IMR-90 (cell line): Measurements from ENCODE around the gene MYH13. TPM values are rescaled to one million over a fixed set of nuclear protein-coding genes. Genes with fewer than 3 reads are reported as not detected.

Experiments used
- ATAC-seq: fragments of 200-7000 bp; cut with Tn5 transposase; 2 replicates; pipeline ENCODE4 v1.9.1; 2020; ENCODE audit warnings: low read depth, mild to moderate bottlenecking, moderate library complexity
- BruUV-seq: library from RNA; stranded (reverse); fragments of 400-500 nt; replicated peaks from 2 replicates; lab custom pipeline; 2021; lab: Mats Ljungman, UMichigan
- CTCF ChIA-PET: fragments of 300-600 bp; formaldehyde crosslinking; extraction: SDS; loops from one replicate; lab custom pipeline; 2021; ENCODE audit warnings: antibody characterized with exemption; lab: Yijun Ruan, JAX
- POLR2A ChIA-PET: fragments of 300-600 bp; sonication (Branson Sonifier 250); formaldehyde crosslinking; loops from one replicate; lab custom pipeline; 2022; ENCODE audit warnings: antibody characterized with exemption; ENCODE audit not compliant: unreplicated experiment; lab: Charles Lee
- DNase-seq: peaks from one replicate; pipeline ENCODE4 v3.0.0; 2013
- H2AFZ ChIP-seq: replicated peaks from 2 replicates; pipeline ENCODE3; 2013; ENCODE audit warnings: low read length, mild to moderate bottlenecking; ENCODE audit not compliant: poor library complexity
- H2AK5ac ChIP-seq: 2 replicates; pipeline ENCODE4 v1.6.1; 2013; ENCODE audit warnings: low read depth, low read length, inconsistent platforms
- H2AK9ac ChIP-seq: replicated peaks from 2 replicates; pipeline ENCODE3; 2013; ENCODE audit warnings: mild to moderate bottlenecking, low read depth, low read length, moderate library complexity; ENCODE audit not compliant: poor library complexity
- H2BK120ac ChIP-seq: 2 replicates; pipeline ENCODE4 v1.6.1; 2013; ENCODE audit warnings: low read depth, low read length, inconsistent platforms
- H2BK15ac ChIP-seq: 3 replicates; pipeline ENCODE4 v1.6.1; 2013; ENCODE audit warnings: low read depth, low read length, inconsistent platforms
- H2BK20ac ChIP-seq: 2 replicates; pipeline ENCODE4 v1.6.1; 2013; ENCODE audit warnings: low read depth, mild to moderate bottlenecking, inconsistent platforms, low read length, moderate library complexity
- H2BK5ac ChIP-seq: 2 replicates; pipeline ENCODE4 v1.6.1; 2013; ENCODE audit warnings: mild to moderate bottlenecking, low read depth, low read length, inconsistent platforms; ENCODE audit not compliant: poor library complexity, severe bottlenecking
- H3K14ac ChIP-seq: replicated peaks from 2 replicates; pipeline ENCODE4 v1.6.1; 2013; ENCODE audit warnings: low read depth, low read length, inconsistent platforms
- H3K18ac ChIP-seq: 2 replicates; pipeline ENCODE4 v1.6.1; 2013; ENCODE audit warnings: low read depth, low read length, control low read depth
- H3K23ac ChIP-seq: 2 replicates; pipeline ENCODE4 v1.6.1; 2013; ENCODE audit warnings: low read depth, low read length, inconsistent platforms
- H3K27ac ChIP-seq: 2 replicates; pipeline ENCODE4 v1.5.1; 2013; ENCODE audit warnings: mild to moderate bottlenecking, control low read depth, low read length; ENCODE audit not compliant: insufficient read depth
- H3K27me3 ChIP-seq: 2 replicates; pipeline ENCODE4 v1.6.1; 2013; ENCODE audit warnings: low read length; ENCODE audit not compliant: control insufficient read depth, insufficient read depth
- H3K36me3 ChIP-seq: 2 replicates; pipeline ENCODE4 v1.6.1; 2013; ENCODE audit warnings: low read length, mixed read lengths; ENCODE audit not compliant: control insufficient read depth, insufficient read depth
- H3K4ac ChIP-seq: 2 replicates; pipeline ENCODE4 v1.6.1; 2013; ENCODE audit warnings: low read depth, low read length, inconsistent platforms
- H3K4me1 ChIP-seq: 2 replicates; pipeline ENCODE4 v1.6.1; 2013; ENCODE audit warnings: low read length, mixed read lengths; ENCODE audit not compliant: control insufficient read depth, insufficient read depth
- H3K4me2 ChIP-seq: 2 replicates; pipeline ENCODE4 v1.6.1; 2013; ENCODE audit warnings: low read depth, mild to moderate bottlenecking, control low read depth, low read length, moderate library complexity
- H3K4me3 ChIP-seq: 2 replicates; pipeline ENCODE4 v1.5.1; 2013; ENCODE audit warnings: low read depth, mild to moderate bottlenecking, control low read depth, low read length, moderate library complexity; ENCODE audit not compliant: insufficient read depth
- H3K56ac ChIP-seq: 2 replicates; pipeline ENCODE4 v1.6.1; 2013; ENCODE audit warnings: low read length, inconsistent platforms; ENCODE audit not compliant: insufficient read depth; ENCODE audit errors: extremely low read depth
- H3K79me1 ChIP-seq, 2 experiments: 2 replicates each; pipeline ENCODE4 v1.6.1; 2013; ENCODE audit warnings: low read length in 2 of 2, inconsistent platforms in 1 of 2, low read depth in 1 of 2
- H3K9ac ChIP-seq: 2 replicates; pipeline ENCODE4 v1.6.1; 2013; ENCODE audit warnings: low read depth, low read length, control low read depth
- H3K9me1 ChIP-seq: 2 replicates; pipeline ENCODE4 v1.6.1; 2013; ENCODE audit warnings: low read length, inconsistent platforms; ENCODE audit not compliant: insufficient read depth
- H3K9me3 ChIP-seq: 2 replicates; pipeline ENCODE4 v1.6.1; 2013; ENCODE audit warnings: low read length; ENCODE audit not compliant: control insufficient read depth, insufficient read depth
- H4K20me1 ChIP-seq: 2 replicates; pipeline ENCODE4 v1.6.1; 2013; ENCODE audit warnings: low read length, inconsistent platforms; ENCODE audit not compliant: insufficient read depth
- H4K5ac ChIP-seq: 2 replicates; pipeline ENCODE4 v1.6.1; 2013; ENCODE audit warnings: mild to moderate bottlenecking, low read depth, low read length, control low read depth
- H4K8ac ChIP-seq, 2 experiments: 2 replicates each; pipeline ENCODE4 v1.6.1; 2013; ENCODE audit warnings: low read depth in 2 of 2, low read length in 2 of 2, control low read depth in 1 of 2, inconsistent platforms in 1 of 2
- H4K91ac ChIP-seq: 2 replicates; pipeline ENCODE4 v1.6.1; 2013; ENCODE audit warnings: low read depth, low read length, inconsistent platforms; ENCODE audit not compliant: insufficient read depth
- BHLHE40 ChIP-seq: fragments of 150-350 bp; IDR thresholded peaks from 2 replicates; pipeline ENCODE4 v1.6.1; 2016; ENCODE audit warnings: mild to moderate bottlenecking, low read depth, low read length
- CEBPB ChIP-seq: IDR thresholded peaks from 2 replicates; pipeline ENCODE4 v1.6.1; 2012; ENCODE audit warnings: low read depth, low read length, improper control_type of control experiment
- CHD1 ChIP-seq: IDR thresholded peaks from 2 replicates; pipeline ENCODE4 v1.6.1; 2012; ENCODE audit warnings: low read depth, low read length, improper control_type of control experiment
- ELK1 ChIP-seq: fragments of 150-350 bp; IDR thresholded peaks from 2 replicates; pipeline ENCODE4 v1.6.1; 2016; ENCODE audit warnings: low read depth, mild to moderate bottlenecking, low read length, moderate library complexity, borderline replicate concordance
- FOS ChIP-seq: fragments of 150-350 bp; IDR thresholded peaks from 2 replicates; pipeline ENCODE4 v1.6.1; 2016; ENCODE audit warnings: low read depth, low read length
- MAFK ChIP-seq: IDR thresholded peaks from 2 replicates; pipeline ENCODE4 v1.6.1; 2012; ENCODE audit warnings: low read depth, low read length, improper control_type of control experiment
- MAZ ChIP-seq: IDR thresholded peaks from 2 replicates; pipeline ENCODE4 v1.6.1; 2012; ENCODE audit warnings: low read depth, mild to moderate bottlenecking, low read length, improper control_type of control experiment, moderate library complexity, borderline replicate concordance
- MXI1 ChIP-seq: IDR thresholded peaks from 2 replicates; pipeline ENCODE4 v1.6.1; 2012; ENCODE audit warnings: low read depth, mild to moderate bottlenecking, low read length, moderate library complexity, borderline replicate concordance
- POLR2A ChIP-seq: IDR thresholded peaks from 2 replicates; pipeline ENCODE4 v1.6.1; 2012; ENCODE audit warnings: mild to moderate bottlenecking, low read depth, low read length
- RAD21 ChIP-seq: IDR thresholded peaks from 2 replicates; pipeline ENCODE4 v1.6.1; 2012; ENCODE audit warnings: low read length, improper control_type of control experiment
- RFX5 ChIP-seq: IDR thresholded peaks from 2 replicates; pipeline ENCODE4 v1.8.0; 2012; ENCODE audit warnings: low read depth, mild to moderate bottlenecking, low read length, moderate library complexity
- SMC3 ChIP-seq: fragments of 150-350 bp; IDR thresholded peaks from 2 replicates; pipeline ENCODE4 v1.6.1; 2016; ENCODE audit warnings: low read depth, mild to moderate bottlenecking, antibody characterized with exemption, low read length, moderate library complexity
- WGBS, 2 experiments: methylation state at CpG; one replicate each; pipeline versions ENCODE4 v1.1.5 to v1.1.7; 2013; ENCODE audit warnings: missing lambda C conversion rate in 2 of 2; ENCODE audit not compliant: insufficient read length in 1 of 2; ENCODE audit errors: extremely low coverage in 2 of 2; 5-methylcytosine and 5-hydroxymethylcytosine counted together
- dilution Hi-C: fragments of 300-500 bp; cut with HindIII; formaldehyde crosslinking; loops from one replicate; pipeline ENCODE4 v1.14.3; 2018; ENCODE audit warnings: low sequenced_read_pairs; ENCODE audit not compliant: unreplicated experiment
- in situ Hi-C: fragments of 300-500 bp; cut with MboI; formaldehyde crosslinking; loops from 3 replicates; pipeline ENCODE4 v1.14.3; 2019; ENCODE audit warnings: low sequenced_read_pairs, inconsistent platforms, mixed read lengths
- intact Hi-C: fragments of 100-400 bp; cut with micrococcal nuclease; formaldehyde crosslinking; loops from 2 replicates; pipeline ENCODE4 v1.10.0; 2022
- polyA plus RNA-seq, 3 experiments: library from polyadenylated mRNA; depleted of rRNA; stranded (reverse); fragments of >200 nt; gene quantifications; 2 replicates each; pipeline ENCODE4 v1.2.3, GENCODE V29; 2012; ENCODE audit warnings: low replicate concordance in 1 of 3
- total RNA-seq: library from RNA; depleted of rRNA; stranded (reverse); fragments of >200 nt; gene quantifications from 2 replicates; pipeline ENCODE4 v1.2.3, GENCODE V29; 2012
- TF ChIP-seq, protein P1 (sequence below): fragments of 150-350 bp; IDR thresholded peaks from 2 replicates; pipeline ENCODE4 v1.6.1; 2017; ENCODE audit warnings: mild to moderate bottlenecking, antibody characterized with exemption, low read length, low read depth
- TF ChIP-seq, protein P2 (sequence below): conservative IDR thresholded peaks from 2 replicates; pipeline ENCODE4 v1.5.1; 2012; ENCODE audit warnings: mild to moderate bottlenecking, low read depth, low read length, improper control_type of control experiment

The MYH13 gene
- total and polyA plus RNA-seq, 2 of the 4 experiments (the other 2 are of a cell fraction): not detected

DNA sequence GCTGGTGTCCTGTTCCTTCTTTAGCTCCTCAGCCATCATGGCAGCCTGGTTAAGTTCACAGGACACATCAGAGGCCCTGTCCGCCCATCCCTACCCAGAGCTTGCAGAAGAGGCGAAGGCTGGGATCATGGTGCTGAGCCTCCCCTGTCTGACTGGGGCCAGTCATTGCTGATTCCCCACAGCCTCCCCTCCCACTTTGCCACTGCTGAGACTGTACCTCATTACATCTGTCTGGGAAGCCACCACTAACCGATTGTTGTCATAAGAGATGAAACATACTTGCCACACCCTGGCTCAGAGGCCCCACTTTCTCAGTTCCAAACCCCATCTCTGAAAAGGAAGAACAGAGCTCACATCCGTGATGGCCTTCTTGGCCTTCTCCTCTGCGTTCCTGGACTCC is 66.2 kb downstream of the MYH13 start:
- Histone ChIP-seq H3K27ac (no peak overlapping the region), H2BK120ac (no peak overlapping the region), H3K23ac (no peak overlapping the region), H3K14ac (no peak overlapping the region), H3K36me3 (no peaks in the 10 kb centered on the region), H4K8ac (no peak overlapping the region), H2AFZ (no peak overlapping the region), H2BK15ac (no peak overlapping the region), H3K4me2 (no peak overlapping the region), H3K27me3 (peaks cover under 1% of the 10 kb centered on the region; the same call in 1 of the 2 replicates), H3K9me1 (no peaks in the 10 kb centered on the region), H3K56ac (no peak overlapping the region), H3K9me3 (no peaks in the 10 kb centered on the region), H2BK5ac (no peak overlapping the region), H3K79me1 (no peaks in the 10 kb centered on the region), H2BK20ac (no peak overlapping the region), H3K9ac (no peak overlapping the region), H2AK9ac (no peak overlapping the region), H4K91ac (no peak overlapping the region), H4K5ac (no peak overlapping the region), H3K18ac (no peak overlapping the region), H4K20me1 (no peaks in the 10 kb centered on the region), H3K4ac (no peak overlapping the region), H2AK5ac (no peak overlapping the region), H3K4me1 (no peaks in the 10 kb centered on the region), H3K4me3 (no peak overlapping the region)
- TF ChIP-seq CEBPB (no peak), POLR2A (no peak), ELK1 (no peak), FOS (no peak), CHD1 (no peak), RFX5 (no peak), SMC3 (no peak), BHLHE40 (no peak), MXI1 (no peak), RAD21 (no peak), MAZ (no peak), MAFK (no peak)
- TF ChIP-seq, protein P1, sequence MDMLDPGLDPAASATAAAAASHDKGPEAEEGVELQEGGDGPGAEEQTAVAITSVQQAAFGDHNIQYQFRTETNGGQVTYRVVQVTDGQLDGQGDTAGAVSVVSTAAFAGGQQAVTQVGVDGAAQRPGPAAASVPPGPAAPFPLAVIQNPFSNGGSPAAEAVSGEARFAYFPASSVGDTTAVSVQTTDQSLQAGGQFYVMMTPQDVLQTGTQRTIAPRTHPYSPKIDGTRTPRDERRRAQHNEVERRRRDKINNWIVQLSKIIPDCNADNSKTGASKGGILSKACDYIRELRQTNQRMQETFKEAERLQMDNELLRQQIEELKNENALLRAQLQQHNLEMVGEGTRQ: no peak
- TF ChIP-seq, protein P2, sequence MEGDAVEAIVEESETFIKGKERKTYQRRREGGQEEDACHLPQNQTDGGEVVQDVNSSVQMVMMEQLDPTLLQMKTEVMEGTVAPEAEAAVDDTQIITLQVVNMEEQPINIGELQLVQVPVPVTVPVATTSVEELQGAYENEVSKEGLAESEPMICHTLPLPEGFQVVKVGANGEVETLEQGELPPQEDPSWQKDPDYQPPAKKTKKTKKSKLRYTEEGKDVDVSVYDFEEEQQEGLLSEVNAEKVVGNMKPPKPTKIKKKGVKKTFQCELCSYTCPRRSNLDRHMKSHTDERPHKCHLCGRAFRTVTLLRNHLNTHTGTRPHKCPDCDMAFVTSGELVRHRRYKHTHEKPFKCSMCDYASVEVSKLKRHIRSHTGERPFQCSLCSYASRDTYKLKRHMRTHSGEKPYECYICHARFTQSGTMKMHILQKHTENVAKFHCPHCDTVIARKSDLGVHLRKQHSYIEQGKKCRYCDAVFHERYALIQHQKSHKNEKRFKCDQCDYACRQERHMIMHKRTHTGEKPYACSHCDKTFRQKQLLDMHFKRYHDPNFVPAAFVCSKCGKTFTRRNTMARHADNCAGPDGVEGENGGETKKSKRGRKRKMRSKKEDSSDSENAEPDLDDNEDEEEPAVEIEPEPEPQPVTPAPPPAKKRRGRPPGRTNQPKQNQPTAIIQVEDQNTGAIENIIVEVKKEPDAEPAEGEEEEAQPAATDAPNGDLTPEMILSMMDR: no peak
- POLR2A ChIA-PET: no interaction called here
- intact Hi-C loops (no loop called here), in situ Hi-C loops (no loop called here), dilution Hi-C loops (no loop called here)
- BruUV-seq: no TSS peak
- DNase-seq: no peak
- CTCF ChIA-PET: no interaction called here
- no peak for ATAC-seq
- 67% methylated on average over 1 of the region's 5 CpGs; no CpG with 5 or more reads in 1 of the 2 experiments for WGBS, 2 experiments
